Hepatocyte (in vitro differentiated cells): ENCODE data around the gene GORAB. TPM values are rescaled to one million over a fixed set of nuclear protein-coding genes. Genes with fewer than 3 reads are reported as not detected.
A peak's percentile ranks its signal among the peaks of the same experiment; 100 is the strongest.

Experiments used
- DNase-seq: peaks from one replicate; pipeline ENCODE4 v3.0.0-alpha.2; 2016; ENCODE audit warnings: low spot score
- H2AFZ ChIP-seq: fragments of 200-600 bp; sonication (generic); 2 replicates; pipeline ENCODE4 v1.6.0; 2016; ENCODE audit warnings: antibody characterized with exemption, mild to moderate bottlenecking
- H3K27ac ChIP-seq: fragments of 200-600 bp; sonication (generic); 2 replicates; pipeline ENCODE4 v1.5.1; 2016; ENCODE audit warnings: mild to moderate bottlenecking
- H3K27me3 ChIP-seq: fragments of 200-600 bp; sonication (generic); 2 replicates; pipeline ENCODE4 v1.6.1; 2016
- H3K36me3 ChIP-seq: fragments of 200-600 bp; sonication (generic); replicated peaks from 2 replicates; pipeline ENCODE4 v1.5.1; 2016; ENCODE audit warnings: low read depth; ENCODE audit not compliant: insufficient read depth
- H3K4me1 ChIP-seq: fragments of 200-600 bp; sonication (generic); 2 replicates; pipeline ENCODE4 v1.5.1; 2016; ENCODE audit warnings: mild to moderate bottlenecking, moderate library complexity; ENCODE audit not compliant: insufficient read depth
- H3K4me2 ChIP-seq: fragments of 200-600 bp; sonication (generic); 2 replicates; pipeline ENCODE4 v1.6.0; 2016
- H3K4me3 ChIP-seq: fragments of 200-600 bp; sonication (generic); 2 replicates; pipeline ENCODE4 v1.5.1; 2016; ENCODE audit warnings: mild to moderate bottlenecking
- H3K79me2 ChIP-seq: fragments of 200-600 bp; sonication (generic); 2 replicates; pipeline ENCODE4 v1.6.0; 2017; ENCODE audit warnings: mild to moderate bottlenecking
- H3K9me2 ChIP-seq: fragments of 200-600 bp; sonication (generic); replicated peaks from 2 replicates; pipeline ENCODE4 v1.6.0; 2017; ENCODE audit warnings: mild to moderate bottlenecking; ENCODE audit not compliant: insufficient read depth
- H3K9me3 ChIP-seq: fragments of 200-600 bp; sonication (generic); 2 replicates; pipeline ENCODE4 v1.5.1; 2016; ENCODE audit warnings: low read depth, mild to moderate bottlenecking
- H4K20me1 ChIP-seq: fragments of 200-600 bp; sonication (generic); 2 replicates; pipeline ENCODE4 v1.6.0; 2016; ENCODE audit warnings: mild to moderate bottlenecking; ENCODE audit not compliant: insufficient read depth, poor library complexity, severe bottlenecking
- EZH2 ChIP-seq: fragments of 200-600 bp; sonication (generic); IDR thresholded peaks from 2 replicates; pipeline ENCODE4 v1.6.1; 2016; ENCODE audit warnings: antibody characterized with exemption, mild to moderate bottlenecking, borderline replicate concordance
- EZH2phosphoT487 ChIP-seq: fragments of 200-600 bp; sonication (generic); IDR thresholded peaks from one replicate; pipeline ENCODE4 v1.6.1; 2018; ENCODE audit warnings: antibody characterized with exemption, mild to moderate bottlenecking, low read depth, moderate library complexity; ENCODE audit not compliant: unreplicated experiment, severe bottlenecking
- WGBS: methylation state at CpG from one replicate; pipeline ENCODE4 v1.1.6; 2016; ENCODE audit warnings: low lambda C conversion rate; ENCODE audit errors: missing lambda C conversion rate; 5-methylcytosine and 5-hydroxymethylcytosine counted together
- polyA plus RNA-seq: library from polyadenylated mRNA; unstranded; fragments of >200 nt; fragmentation: Nextera tagmentation; extraction: Ambion mirVana; gene quantifications from 2 replicates; pipeline ENCODE4 v1.2.1, GENCODE V29; 2016
- total RNA-seq: library from RNA; depleted of rRNA; stranded (reverse); fragments of >200 nt; gene quantifications from 2 replicates; pipeline ENCODE4 v1.2.3, GENCODE V29; 2014
- TF ChIP-seq, protein P1 (sequence below): fragments of 200-600 bp; sonication (generic); IDR thresholded peaks from 2 replicates; pipeline ENCODE4 v1.5.1; 2016; ENCODE audit warnings: antibody characterized with exemption, mild to moderate bottlenecking; ENCODE audit not compliant: poor library complexity

Gene GORAB
- total and polyA plus RNA-seq, 2 experiments from 2014 or later, result 10.9 to 13.7 TPM

DNA sequence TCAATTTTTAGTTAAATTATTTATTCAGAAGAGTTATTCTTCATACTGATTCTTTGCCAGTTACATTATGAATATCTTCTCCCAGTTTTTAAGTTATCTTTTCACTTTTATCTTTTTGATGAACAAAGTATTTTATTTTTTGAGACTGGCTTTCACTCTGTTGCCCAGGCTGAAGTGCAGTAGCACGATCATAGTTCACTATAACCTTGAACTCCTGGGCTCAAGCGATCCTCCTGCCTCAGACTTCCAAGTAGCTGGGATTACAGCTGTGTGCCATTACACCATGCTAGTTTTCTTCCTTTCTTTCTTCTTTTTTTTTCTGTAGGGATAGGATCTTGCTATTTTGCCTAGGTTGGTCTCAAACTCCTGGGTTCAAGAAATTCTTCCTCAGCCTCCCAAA is 3.5 kb downstream of the GORAB start:
- Histone ChIP-seq H2AFZ (no peak overlapping the region), H3K27ac (no peak overlapping the region), H3K27me3 (no peaks in the 10 kb centered on the region), H3K4me2 (no peak overlapping the region), H3K79me2 (peaks cover 58% of the 10 kb centered on the region), H3K36me3 (no peaks in the 10 kb centered on the region), H3K9me3 (no peaks in the 10 kb centered on the region), H3K4me3 (no peak overlapping the region), H4K20me1 (no peaks in the 10 kb centered on the region), H3K4me1 (no peaks in the 10 kb centered on the region), H3K9me2 (no peaks in the 10 kb centered on the region)
- no peak for DNase-seq
- WGBS, result 85% methylated on average over 2 of the region's 2 CpGs
- TF ChIP-seq, protein P1, sequence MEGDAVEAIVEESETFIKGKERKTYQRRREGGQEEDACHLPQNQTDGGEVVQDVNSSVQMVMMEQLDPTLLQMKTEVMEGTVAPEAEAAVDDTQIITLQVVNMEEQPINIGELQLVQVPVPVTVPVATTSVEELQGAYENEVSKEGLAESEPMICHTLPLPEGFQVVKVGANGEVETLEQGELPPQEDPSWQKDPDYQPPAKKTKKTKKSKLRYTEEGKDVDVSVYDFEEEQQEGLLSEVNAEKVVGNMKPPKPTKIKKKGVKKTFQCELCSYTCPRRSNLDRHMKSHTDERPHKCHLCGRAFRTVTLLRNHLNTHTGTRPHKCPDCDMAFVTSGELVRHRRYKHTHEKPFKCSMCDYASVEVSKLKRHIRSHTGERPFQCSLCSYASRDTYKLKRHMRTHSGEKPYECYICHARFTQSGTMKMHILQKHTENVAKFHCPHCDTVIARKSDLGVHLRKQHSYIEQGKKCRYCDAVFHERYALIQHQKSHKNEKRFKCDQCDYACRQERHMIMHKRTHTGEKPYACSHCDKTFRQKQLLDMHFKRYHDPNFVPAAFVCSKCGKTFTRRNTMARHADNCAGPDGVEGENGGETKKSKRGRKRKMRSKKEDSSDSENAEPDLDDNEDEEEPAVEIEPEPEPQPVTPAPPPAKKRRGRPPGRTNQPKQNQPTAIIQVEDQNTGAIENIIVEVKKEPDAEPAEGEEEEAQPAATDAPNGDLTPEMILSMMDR, result no peak
- TF ChIP-seq EZH2phosphoT487 (no peak), EZH2 (no peak)

DNA sequence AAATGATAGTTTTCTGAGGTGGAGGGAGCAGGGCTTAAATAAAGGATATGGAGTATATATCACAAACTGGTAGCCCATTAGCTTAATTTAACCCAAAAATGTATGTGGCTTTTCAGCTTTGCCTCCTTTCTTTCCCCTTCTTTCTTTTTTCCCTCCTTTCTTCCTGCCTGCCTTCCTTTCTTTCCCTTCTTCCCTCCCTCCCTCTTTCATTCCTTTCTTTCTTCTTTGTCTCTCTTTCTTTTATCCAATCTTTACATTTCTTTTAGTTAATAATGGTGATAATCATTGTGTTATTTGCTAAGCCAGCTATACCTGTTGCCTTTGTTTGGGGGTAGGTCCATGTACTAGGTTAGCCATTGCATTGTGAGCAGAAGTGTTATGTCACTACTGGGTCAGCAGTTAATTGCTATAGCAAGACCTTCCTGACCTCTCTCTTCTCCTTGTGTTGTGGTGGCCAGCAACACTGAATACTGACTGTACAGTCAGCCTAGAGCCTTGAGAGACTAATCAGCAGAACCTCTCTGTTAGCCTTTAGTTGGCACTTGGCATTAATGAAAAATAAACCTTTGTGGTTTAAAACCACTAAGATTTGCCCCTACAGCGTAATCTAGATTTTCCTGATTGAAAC is 5.1 kb downstream of the GORAB start:
- peaks cover 58% of the 10 kb centered on the region for H3K79me2 ChIP-seq
- WGBS, result 97% methylated on average over 1 of the region's 1 CpG
- H2AFZ ChIP-seq, result no peak overlapping the region
- H3K4me1 ChIP-seq, result no peaks in the 10 kb centered on the region
- H3K27ac ChIP-seq, result no peak overlapping the region
- H3K9me2 ChIP-seq, result no peaks in the 10 kb centered on the region
- no peak overlapping the region for H3K4me2 ChIP-seq
- no peaks in the 10 kb centered on the region for H4K20me1 ChIP-seq
- no peaks in the 10 kb centered on the region for H3K27me3 ChIP-seq
- no peaks in the 10 kb centered on the region for H3K36me3 ChIP-seq
- H3K9me3 ChIP-seq, result no peaks in the 10 kb centered on the region
- no peak overlapping the region for H3K4me3 ChIP-seq
- DNase-seq, result no peak
- TF ChIP-seq EZH2phosphoT487, result no peak
- TF ChIP-seq, protein P1, result no peak
- TF ChIP-seq EZH2, result no peak

GRCh38 chr1:170537798-170538503 is 6.0 kb downstream of the GORAB start:
- no peaks in the 10 kb centered on the region for H4K20me1 ChIP-seq
- no peak for DNase-seq
- no peak overlapping the region for H3K4me2 ChIP-seq
- H2AFZ ChIP-seq, result no peak overlapping the region
- no peaks in the 10 kb centered on the region for H3K9me3 ChIP-seq
- no peaks in the 10 kb centered on the region for H3K36me3 ChIP-seq
- H3K27me3 ChIP-seq, result no peaks in the 10 kb centered on the region
- TF ChIP-seq EZH2phosphoT487, result no peak
- TF ChIP-seq, protein P1, result no peak
- TF ChIP-seq EZH2, result no peak
- H3K4me1 ChIP-seq, result no peaks in the 10 kb centered on the region
- peak overlapping the region; percentile 59 for H3K27ac ChIP-seq
- no peaks in the 10 kb centered on the region for H3K9me2 ChIP-seq
- no peak overlapping the region for H3K4me3 ChIP-seq
- peaks cover 53% of the 10 kb centered on the region for H3K79me2 ChIP-seq
